Measurements from ENCODE around the gene CEP164.
"Not testable (repeated sequence)": the region's sequence is repeated elsewhere in the genome, so short reads cannot be mapped to it uniquely, and the experiment has no call there.

CEP164 gene

GRCh38 chr11:117392001-117392690, 64.5 kb downstream of the CEP164 start:
- DNase-seq (ENCODE audit: low read depth in 1 of 2, low spot score in 1 of 2), result no peak

GRCh38 chr11:117392979-117393378, 65.3 kb downstream of the CEP164 start:
- DNase-seq (ENCODE audit: low read depth in 1 of 2, low spot score in 1 of 2), result no peak

GRCh38 chr11:117394221-117394925, 66.7 kb downstream of the CEP164 start:
- no peak for DNase-seq (ENCODE audit: low read depth in 1 of 2, low spot score in 1 of 2)

GRCh38 chr11:117395476-117395875, 67.8 kb downstream of the CEP164 start:
- DNase-seq (ENCODE audit: low read depth in 1 of 2, low spot score in 1 of 2), result no peak

GRCh38 chr11:117396970-117397369, 69.3 kb downstream of the CEP164 start:
- no peak for DNase-seq (ENCODE audit: low read depth in 1 of 2, low spot score in 1 of 2)

- DNase-seq (ENCODE audit: low read depth in 1 of 2, low spot score in 1 of 2), result not testable (repeated sequence)
These were observed 71.0 kb downstream of the CEP164 start for GRCh38 chr11:117398618-117399017.

- DNase-seq (ENCODE audit: low read depth in 1 of 2, low spot score in 1 of 2), result not testable (repeated sequence)
These were observed 71.6 kb downstream of the CEP164 start for GRCh38 chr11:117399100-117399840.

- not testable (repeated sequence) for DNase-seq (ENCODE audit: low read depth in 1 of 2, low spot score in 1 of 2)
These were observed 78.2 kb downstream of the CEP164 start for GRCh38 chr11:117405898-117406297.

- no peak for DNase-seq (ENCODE audit: low read depth in 1 of 2, low spot score in 1 of 2)
These were observed 79.4 kb downstream of the CEP164 start for GRCh38 chr11:117407016-117407415.

GRCh38 chr11:117408356-117408755, 80.7 kb downstream of the CEP164 start:
- no peak for DNase-seq (ENCODE audit: low read depth in 1 of 2, low spot score in 1 of 2)

GRCh38 chr11:117409511-117409910, 81.9 kb downstream of the CEP164 start:
- DNase-seq (ENCODE audit: low read depth in 1 of 2, low spot score in 1 of 2), result no peak

- no peak for DNase-seq (ENCODE audit: low read depth in 1 of 2, low spot score in 1 of 2)
These were observed 82.6 kb downstream of the CEP164 start for GRCh38 chr11:117410238-117410637.

GRCh38 chr11:117410861-117411710, 83.4 kb downstream of the CEP164 start:
- no peak for DNase-seq (ENCODE audit: low read depth in 1 of 2, low spot score in 1 of 2)

- DNase-seq (ENCODE audit: low read depth in 1 of 2, low spot score in 1 of 2), result no peak
These were observed 84.1 kb downstream of the CEP164 start for GRCh38 chr11:117411736-117412135.

- no peak for DNase-seq (ENCODE audit: low read depth in 1 of 2, low spot score in 1 of 2)
These were observed 84.5 kb downstream of the CEP164 start for GRCh38 chr11:117412176-117412575.

- DNase-seq (ENCODE audit: low read depth in 1 of 2, low spot score in 1 of 2), result no peak
These were observed 85.1 kb downstream of the CEP164 start for GRCh38 chr11:117412653-117413275.

- DNase-seq (ENCODE audit: low read depth in 1 of 2, low spot score in 1 of 2), result no peak
These were observed 86.0 kb downstream of the CEP164 start for GRCh38 chr11:117413616-117414015.

- DNase-seq (ENCODE audit: low read depth in 1 of 2, low spot score in 1 of 2), result no peak
These were observed 87.1 kb downstream of the CEP164 start for GRCh38 chr11:117414724-117415123.

GRCh38 chr11:117415358-117415896, 87.8 kb downstream of the CEP164 start:
- no peak for DNase-seq (ENCODE audit: low read depth in 1 of 2, low spot score in 1 of 2)

- DNase-seq (ENCODE audit: low read depth in 1 of 2, low spot score in 1 of 2), result no peak
These were observed 89.7 kb downstream of the CEP164 start for GRCh38 chr11:117417342-117417741.
